ENCODE data around the gene CPNE4. TPM values are rescaled to one million over a fixed set of nuclear protein-coding genes. Genes with fewer than 3 reads are reported as not detected.
A peak's percentile ranks its signal among the peaks of the same experiment; 100 is the strongest.
"Not testable (repeated sequence)": the region's sequence is repeated elsewhere in the genome, so short reads cannot be mapped to it uniquely, and the experiment has no call there.

Gene CPNE4
- polyA plus RNA-seq (ENCODE audit: insufficient read length), result 0.15 TPM

DNA sequence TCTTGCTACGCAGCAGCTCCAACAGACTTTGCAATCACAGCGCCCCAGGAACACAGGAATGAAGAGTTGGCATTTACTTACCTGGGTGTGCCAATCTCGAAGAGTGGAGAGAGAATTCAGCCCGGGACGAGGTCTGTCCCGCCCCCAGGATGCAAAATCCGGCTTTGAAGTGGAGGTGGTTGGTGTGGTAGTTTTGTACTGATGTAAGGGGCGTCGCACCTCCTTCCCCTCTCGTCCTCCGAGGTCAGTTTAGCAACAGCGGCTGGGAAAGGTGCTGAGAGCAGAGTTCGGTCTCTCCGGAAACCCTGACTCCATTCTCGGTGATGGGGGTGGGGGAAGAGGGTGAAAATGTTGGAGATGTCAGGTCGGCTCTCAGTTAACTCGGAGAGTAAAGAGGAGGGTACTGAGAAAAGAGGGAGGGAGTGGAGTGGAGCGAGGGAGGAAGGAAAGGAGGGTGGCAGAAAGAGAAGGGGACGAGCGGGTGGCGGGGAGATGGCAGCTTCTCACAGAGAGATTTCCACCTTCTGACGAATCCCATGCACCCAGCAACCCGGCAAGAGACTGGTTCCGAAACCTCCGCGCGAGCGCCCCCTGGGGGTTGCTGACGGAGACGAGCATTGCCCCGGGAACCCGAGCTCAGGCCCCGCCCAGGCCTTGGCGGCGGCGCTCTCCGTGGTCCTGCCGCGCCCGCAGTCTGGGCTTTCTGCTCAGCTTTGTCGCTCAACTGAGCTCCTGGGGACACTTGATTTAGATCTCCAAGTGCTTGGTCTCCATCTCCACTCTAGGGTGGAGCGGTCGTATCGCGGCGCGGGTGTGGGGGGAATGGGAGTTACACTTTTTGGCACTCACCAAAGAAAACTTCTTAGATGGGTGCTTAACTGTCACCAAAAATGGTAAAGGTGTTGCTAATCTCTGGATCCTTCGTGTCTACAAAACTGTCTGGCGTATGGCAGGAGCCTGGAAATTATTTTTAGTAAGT is at the start of gene CPNE4:
Gene CPNE4, minus strand, starts transcription at position 529 of the 979 bp plus-strand sequence.
- DNase-seq, result peak; percentile 64

DNA sequence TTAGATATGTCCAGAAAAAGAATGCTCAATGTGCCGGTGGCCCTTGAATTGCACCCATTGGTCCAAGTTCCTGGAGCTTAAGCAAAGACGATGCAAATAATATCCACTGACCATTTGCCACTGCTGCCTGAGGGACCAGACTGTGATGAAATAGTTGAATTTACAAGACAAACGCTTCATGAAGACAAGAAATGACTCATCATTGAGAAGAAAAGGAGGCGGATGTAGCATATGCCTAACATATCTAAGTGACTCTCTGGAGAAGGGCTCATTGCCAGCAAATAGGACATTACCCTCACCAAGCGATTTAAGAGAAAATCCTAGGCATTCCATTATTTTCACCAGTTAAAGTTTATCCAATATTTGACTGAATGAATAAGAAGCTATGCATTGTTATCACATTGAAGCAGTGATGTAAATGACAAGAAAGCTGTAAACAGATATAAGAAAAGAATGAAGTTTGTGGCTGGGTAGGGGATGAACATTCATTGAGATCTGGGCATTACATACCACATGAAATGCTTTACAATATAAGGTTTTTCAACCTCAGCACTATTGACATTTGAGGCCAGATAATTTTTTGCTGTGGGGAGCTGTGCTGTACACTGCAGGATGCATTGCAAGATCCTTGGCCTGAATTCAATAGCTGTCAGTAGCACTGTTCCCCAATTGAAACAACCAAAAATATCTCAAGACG is 48.9 kb upstream of the CPNE4 start:
- DNase-seq, result no peak

DNA sequence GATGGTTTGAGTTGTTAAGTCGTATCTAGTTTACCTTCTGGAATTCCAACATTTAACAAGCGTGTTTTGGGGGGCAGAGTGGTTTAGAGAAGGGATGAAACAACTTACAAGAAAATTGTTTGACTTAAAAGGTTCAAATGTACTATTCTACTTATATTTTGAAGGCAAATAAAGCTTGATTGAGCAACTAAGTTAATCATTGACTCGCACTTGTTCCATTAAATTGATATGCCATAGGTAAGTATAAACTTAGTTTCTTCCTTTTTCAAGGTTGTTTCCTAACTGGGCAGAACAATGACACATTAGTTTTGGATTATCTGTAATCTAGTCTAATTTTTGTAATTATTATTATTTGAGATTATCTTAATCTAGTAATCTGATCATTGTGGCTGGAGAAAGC is 48.3 kb upstream of the CPNE4 start:
- DNase-seq, result no peak

DNA sequence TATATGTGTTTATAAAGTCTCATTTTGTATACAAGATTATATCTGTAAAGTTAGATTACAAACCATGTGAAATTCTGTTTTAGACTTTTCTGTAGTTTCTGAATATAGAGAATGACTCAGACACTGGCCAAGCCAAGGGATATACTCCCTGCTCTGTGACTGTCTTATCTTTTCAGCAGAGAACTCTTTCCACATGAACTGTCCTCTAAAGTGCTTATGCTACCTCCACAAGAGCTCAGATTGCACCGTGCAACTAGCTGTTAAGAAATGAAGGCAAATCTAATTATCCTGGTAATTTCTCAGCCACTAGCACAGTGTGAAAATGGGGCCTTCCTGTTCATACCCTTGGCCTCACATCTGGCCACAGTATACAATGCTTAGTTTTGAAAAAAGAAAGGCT is 44.3 kb upstream of the CPNE4 start:
- no peak for DNase-seq

DNA sequence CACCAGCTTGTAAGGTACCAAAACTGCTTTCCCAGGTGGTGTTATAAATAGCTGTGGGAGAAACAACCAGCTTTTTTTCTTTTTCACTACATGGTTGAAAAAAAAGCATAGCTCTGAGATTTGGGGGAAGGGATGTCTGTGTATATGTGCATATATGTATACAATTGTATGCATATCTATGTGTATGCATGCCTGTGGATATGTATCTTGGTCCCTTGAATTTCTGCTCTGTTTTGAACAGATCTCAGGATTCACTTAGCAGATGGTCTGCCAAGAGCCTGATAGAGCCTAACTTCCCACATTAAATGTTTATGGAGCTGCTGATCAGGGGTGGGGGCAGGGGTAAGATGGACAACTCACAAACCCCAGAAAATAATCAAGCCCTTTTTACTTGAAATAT is 39.0 kb upstream of the CPNE4 start:
- no peak for DNase-seq

DNA sequence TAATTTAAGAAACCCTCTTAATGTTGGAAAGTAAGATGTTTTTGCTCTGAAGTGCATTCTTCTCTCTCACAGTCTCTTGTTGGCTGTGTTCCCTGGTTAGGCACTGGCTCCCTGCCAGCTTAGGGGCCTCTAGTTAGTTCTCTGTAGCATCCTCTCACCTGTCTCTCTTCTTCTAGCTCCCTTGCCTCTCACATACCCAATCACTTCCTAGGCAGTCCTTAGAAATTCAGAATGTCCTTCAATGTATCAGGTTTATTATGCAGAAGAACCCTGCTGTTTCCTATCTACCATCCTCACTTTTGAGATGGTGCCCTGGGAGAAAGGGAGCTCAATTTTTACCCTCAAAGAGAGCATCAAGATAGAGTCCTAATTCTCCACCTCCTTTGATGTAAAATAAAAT is 36.2 kb upstream of the CPNE4 start:
- DNase-seq, result no peak

DNA sequence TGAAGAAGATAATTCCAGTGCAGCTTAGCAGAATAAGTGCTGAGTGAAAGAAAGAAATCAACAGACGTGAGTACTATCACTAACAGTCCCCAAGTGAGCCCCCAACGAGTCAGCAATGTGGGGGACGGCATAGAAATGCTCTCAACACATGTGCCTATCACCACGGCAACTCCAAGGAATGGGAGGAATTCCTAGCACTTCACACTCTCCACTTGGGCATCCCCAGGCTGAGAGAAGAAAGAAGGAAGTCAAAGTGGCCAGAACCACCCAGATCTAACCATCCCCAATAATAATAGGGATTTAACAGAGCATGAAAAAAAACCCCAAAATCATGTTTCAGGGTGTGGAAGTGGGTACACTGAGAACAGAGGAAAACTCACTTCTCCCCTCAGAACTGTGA is 29.3 kb upstream of the CPNE4 start:
- no peak for DNase-seq

DNA sequence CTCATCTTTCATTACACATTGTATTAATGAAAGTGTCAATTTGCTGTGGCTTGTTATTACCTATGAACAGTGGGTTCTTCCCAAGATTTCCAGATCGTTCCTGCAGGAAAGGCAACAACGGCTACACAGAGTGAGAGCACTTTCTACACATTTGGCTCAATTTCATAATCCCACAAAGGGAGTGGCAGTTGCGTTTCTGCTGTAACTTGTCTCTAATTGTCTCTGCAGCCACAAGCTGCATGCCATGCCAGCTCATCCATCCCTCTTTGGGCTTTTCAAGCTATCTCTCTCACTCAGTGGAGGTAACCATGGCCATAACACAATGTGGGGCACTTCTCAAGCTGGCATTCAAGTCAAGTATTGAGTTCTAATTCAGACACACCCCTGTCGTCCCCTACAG is 27.7 kb upstream of the CPNE4 start:
- no peak for DNase-seq

DNA sequence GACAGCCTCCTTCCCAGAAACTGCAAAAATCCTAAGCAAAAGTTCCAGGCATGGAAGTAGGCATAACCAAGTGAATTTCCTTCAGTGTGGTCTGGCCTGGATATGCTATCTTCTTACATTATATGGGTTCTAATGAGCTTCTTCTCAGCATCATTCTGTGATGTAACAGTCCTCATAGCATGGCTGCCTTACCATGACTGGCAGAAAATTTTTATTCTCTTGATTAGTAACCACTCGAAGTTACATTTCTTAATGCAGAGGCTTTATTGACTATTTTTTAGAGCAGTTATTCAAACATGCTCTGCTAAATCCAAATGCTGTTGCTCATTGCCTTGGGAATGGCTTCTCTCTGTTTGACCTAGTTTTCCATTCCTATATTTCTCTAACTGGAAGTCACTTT is 21.1 kb upstream of the CPNE4 start:
- DNase-seq, result no peak

DNA sequence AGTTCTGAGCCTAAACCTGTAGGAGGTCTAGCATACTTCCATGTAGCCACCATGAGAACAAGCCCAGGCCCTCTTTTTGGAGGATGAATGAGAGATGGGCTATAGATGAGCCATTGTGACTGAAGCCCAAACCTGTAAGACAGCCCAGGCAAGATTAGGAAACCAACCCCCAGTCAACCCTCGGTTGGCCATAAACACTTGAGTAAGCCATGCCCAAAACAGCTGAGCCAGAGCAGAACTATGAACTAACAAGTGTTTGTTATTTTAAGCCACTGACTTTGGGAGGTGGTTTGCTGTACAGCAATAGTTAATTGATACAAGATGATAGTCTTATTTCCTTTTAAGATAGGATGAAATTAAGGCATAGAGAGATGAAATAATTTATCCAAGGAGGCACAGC is 12.4 kb upstream of the CPNE4 start:
- no peak for DNase-seq

DNA sequence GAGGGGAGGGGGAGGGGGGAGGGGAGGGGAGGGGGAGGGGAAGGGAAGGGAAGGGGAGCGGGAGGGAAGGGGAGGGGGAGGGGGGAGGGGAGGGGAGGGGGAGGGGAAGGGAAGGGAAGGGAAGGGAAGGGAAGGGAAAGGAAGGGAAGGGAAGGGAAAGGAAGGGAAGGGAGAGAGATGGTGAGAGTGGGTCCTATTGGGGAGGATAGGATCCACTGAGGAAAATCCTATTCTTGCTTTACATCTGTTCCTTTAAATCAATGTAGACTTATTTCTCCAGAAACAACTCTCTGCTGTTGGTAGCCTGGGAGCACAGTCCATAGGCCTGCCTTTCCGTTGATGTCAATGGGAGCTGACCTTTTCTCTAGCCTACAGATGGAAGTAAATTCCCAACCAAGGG is 10.1 kb upstream of the CPNE4 start:
- DNase-seq, result not testable (repeated sequence)

DNA sequence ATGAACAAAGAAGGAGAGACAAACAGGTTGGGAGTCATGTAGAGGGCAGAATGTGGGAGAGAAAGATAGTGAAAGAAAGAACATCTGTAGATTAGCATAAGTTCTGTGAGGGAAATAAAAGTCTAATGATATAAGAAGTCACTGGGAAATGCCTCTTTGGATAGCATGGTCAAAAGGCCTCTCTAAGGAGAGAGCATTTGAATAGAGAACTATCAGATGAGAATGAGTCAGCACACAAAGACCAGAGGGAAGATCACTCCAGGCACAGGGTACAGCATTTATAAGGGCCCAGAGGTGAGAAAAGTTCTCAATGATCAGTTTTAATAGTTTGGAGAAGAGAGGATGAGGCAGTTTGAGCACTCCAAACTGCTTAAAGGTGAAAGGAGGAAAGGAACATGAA is 7.9 kb upstream of the CPNE4 start:
- no peak for DNase-seq

DNA sequence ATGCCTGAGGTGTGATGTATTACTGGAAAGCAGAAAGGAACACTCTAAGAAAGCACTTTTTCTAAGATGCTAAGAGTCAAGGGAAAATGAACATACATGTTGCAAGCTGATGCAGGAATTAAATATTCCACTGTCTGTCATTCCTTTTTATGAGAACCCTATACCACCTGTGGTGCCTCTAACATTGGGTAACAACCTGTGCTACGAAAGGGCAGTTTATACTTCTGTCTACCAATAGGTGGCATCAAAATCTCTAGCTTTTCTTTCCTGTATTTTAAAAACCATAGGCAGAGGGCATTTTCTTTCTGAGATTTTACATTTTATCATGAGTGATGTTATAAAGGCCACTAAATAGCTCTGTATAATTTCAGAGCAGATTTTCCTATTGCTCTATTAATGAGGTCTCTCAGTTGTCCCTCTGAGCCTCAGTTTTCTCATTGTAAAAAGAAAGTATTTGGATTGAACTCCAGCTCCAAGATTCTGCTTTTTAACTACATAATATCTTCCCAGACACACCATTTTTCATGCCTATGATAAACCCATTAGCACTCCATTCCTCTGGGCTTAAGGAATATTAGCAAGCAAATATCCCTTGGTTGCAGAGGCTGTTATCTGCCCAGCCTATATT is 3.5 kb upstream of the CPNE4 start:
- no peak for DNase-seq

DNA sequence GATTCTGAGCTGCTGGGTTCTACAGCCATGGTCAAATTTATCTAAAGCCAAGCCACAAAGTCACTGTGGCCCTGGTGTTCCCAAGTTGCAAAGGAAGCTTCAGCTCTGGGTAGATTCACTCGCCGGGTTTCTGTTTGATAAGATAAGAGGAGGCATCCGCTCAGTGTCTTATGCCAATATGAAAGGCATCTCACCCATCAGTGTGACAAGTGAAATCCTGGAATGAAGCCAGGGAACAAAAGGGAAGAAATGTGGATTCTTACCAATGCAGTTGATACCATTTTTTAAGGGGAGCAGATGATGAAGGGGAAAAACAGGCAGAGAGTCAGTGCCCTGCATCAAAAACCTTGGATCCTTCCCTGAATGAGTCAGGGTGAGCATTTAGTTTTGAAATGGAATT is 2.8 kb upstream of the CPNE4 start:
- DNase-seq, result no peak

DNA sequence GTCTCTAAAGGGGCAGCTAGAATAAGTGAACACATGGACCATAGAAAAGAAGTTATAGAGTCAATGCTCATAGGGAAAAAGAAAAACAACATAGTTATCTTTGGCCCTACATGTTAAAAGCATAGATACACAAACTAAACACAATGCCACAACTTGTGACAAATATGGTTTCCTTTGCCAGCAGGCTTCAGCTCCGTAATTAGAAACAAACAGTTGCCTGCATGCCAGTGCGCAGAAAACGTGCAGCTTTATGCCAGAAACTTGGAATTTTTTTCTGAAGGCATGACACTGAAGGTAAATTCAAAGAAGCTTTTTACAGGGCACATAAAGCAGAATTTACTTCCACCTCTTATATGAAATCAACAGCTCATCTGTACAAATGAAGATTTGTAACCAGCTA is 2.2 kb upstream of the CPNE4 start:
- DNase-seq, result no peak

DNA sequence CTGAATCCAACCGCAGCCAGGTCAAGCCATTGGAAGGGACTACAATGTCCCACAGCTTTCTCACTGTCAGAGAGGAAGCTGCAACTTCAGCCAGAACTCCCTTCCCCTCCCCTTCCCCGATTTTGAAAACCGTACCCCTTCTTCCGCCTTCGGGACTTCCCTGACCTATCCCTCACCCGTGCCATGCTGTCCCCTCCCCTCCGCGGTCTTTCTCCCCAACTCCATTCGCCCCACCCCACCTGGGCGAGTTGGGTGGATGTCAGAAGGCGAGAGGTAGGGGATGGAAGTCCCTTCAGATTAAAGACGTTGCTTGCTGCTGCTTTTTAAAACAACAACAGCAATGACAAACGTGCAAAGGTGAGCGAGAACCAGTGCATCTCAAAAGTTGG is 723 bp downstream of the CPNE4 start:
- no peak for DNase-seq

DNA sequence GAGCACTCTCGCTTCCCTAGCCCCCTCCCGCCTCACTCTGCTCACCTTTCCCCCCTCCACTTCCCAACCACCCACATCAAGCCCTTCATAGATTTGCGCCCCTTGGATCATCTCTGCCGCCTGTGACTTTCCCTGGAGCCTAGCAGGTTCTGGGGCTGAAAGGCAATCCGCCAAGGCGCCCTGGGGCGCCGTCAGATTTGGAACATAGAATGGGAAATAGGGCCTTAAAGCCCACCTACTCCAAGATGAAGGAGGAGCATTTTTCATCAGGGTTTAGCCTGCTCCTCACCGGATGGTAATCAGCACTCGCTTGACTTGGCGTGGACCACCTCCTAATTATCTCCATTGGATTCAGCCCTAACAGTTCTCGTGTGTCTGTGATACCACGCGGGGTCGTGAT is 1.3 kb downstream of the CPNE4 start:
- no peak for DNase-seq

DNA sequence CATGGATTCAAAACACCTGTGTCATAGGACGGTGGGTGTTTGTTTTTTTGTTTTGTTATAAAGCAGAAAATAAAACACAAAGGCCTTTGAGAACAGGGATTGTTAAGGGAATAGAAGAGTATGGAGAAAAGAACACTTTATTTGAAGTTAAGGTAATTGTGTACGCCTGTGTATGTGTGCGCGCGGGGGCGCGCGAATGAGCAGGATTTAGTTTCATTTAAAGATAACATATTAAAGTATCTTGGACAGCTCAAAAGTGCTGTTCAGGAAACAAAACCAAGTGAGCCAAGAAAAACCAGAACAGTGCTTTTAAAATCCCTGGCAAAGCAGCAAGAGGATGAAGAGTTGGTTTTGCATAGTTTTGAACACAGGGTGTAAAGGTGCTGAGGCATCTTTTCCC is 1.9 kb downstream of the CPNE4 start:
- no peak for DNase-seq

DNA sequence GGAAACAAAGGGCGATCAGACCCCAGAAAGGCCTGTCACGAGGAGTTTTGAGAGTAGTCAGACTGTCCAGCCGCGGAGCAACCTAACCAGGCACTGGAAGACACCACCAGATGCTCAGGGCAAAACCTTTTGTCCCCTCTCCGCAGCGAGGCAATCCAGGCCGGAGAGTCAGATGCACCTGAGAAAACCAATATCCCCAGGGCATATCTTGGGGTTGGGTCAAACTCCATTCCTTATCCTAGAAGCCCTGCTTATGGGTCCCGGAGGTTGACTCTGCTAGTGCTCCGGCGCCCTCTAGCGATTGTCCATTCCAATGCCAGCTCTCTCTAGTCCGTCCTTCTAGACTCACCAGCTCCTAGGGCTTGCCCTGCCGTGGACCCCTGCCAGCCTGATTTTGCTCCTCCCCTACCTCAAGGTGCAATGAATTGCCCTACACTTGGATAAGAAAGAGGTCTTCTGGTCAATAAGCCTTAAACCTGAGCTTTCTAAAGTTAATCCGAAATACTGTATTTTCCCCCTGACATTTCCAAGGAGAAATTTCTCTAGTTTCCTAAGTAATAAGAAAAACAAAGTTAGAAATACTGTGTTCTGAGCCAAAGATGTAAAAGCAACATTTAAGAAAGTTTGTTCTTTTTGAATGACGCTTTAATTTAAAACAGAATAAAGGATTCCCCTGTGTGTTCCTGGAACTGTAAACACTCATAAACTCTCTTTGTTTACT is 5.5 kb downstream of the CPNE4 start:
- DNase-seq, result peak; percentile 72

DNA sequence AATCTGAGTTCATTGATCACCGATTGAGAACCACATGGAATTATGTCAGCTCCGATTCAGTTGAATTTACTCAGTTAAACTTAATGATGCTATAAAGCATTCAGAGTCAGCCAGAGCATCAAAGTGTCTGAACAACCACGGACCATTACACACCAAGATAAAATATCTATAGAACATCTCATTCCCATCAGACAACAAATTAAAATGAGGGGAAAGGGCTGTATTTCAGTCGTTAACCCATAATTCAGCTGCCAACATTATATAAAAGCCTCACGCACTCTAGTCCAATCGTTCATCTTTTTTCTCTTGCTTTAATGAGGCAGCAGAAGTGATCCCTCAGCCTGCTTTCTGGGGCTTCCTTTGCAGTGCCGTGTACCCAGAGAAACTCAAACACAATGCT is 11.9 kb downstream of the CPNE4 start:
- DNase-seq, result no peak

DNA sequence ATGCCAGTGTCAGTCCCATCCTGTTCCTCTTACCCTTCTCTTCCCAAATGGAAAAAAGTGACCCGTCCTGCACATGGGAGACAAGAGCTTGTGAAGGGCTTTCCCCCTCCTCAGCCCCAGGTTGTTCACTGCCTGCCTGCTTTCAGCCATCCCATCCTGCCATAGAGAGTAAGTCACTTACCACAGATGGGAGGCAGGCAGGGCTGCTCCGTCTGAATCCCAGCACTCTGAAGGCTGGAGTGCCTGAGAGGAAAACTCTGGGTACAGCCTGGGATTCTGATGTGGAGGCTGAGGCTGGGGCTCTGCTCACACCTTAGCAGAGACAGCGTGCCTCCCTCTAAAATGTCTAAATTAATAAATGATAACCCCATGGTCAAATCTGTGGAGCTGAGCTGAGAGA is 14.8 kb downstream of the CPNE4 start:
- no peak for DNase-seq

DNA sequence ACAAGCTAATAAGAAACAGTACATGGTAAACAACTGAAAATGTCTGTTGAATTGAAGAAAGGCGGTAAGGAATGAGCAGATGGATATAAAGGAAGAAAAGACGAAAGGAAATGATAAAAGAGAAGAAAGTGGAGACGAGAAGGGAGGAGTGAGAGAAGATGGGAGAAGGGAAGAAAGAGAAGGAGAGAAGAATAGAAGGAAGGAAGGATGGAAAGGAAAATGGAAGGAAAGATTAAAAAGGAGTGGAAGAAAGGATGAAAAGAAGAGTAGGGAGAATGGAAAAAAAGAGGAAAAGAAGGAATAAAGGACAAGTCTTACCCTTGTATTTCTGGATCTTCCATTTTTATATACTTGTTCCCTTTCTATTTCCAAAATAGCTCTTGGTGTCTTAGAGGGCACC is 17.7 kb downstream of the CPNE4 start:
- DNase-seq, result no peak
